MM.1S (cell line): Measurements from ENCODE around the gene UTP4.
"Not testable (repeated sequence)": the region's sequence is repeated elsewhere in the genome, so short reads cannot be mapped to it uniquely, and the experiment has no call there.

ENCODE experiments used
- CTCF ChIP-seq: fragments of 300-600 bp; sonication (generic); IDR thresholded peaks from 2 replicates; pipeline ENCODE4 v1.5.1; 2016; ENCODE audit warnings: antibody characterized with exemption, low read length, mixed read lengths
- EZH2 ChIP-seq: fragments of 300-600 bp; sonication (generic); optimal IDR thresholded peaks from 2 replicates; pipeline ENCODE3; 2017; ENCODE audit warnings: low read depth, mild to moderate bottlenecking, antibody characterized with exemption, low read length, mixed read lengths
- EZH2phosphoT487 ChIP-seq: fragments of 300-600 bp; sonication (generic); IDR thresholded peaks from 2 replicates; pipeline ENCODE4 v1.6.1; 2018; ENCODE audit warnings: antibody characterized with exemption, low read length

- not testable (repeated sequence) for TF ChIP-seq EZH2phosphoT487, CTCF, EZH2
Observed at GRCh38 chr16:69124961-69125360, 7.5 kb upstream of the UTP4 start.
